Transverse colon (tissue), 4 donors: ENCODE results near the gene NR1D1.

Experiments used
- EP300 ChIP-seq: sonication (generic); formaldehyde crosslinking; IDR thresholded peaks from one replicate; pipeline ENCODE4 v1.6.1; 2017; ENCODE audit warnings: antibody characterized with exemption, low read depth
- POLR2A ChIP-seq: fragments of 450-650 bp; IDR thresholded peaks from one replicate; pipeline ENCODE4 v1.6.1; 2016; ENCODE audit warnings: antibody characterized with exemption, mild to moderate bottlenecking, moderate library complexity
- POLR2AphosphoS5 ChIP-seq, 3 donors: sonication (generic); formaldehyde crosslinking; IDR thresholded peaks; one replicate each; pipeline ENCODE4 v1.6.1; 2016; ENCODE audit warnings: antibody characterized with exemption in 3 of 3
- TF ChIP-seq, protein P1 (sequence below), 5 experiments: fragments of 200-600 bp in 3 of 5; fragments of 450-650 bp in 2 of 5; sonication (generic) in 3 of 5; IDR thresholded peaks; 1 replicate in 2 of 5; 2 replicates in 3 of 5; pipeline ENCODE4 v1.5.1; 2016 to 2017; ENCODE audit warnings: antibody characterized with exemption in 5 of 5, inconsistent platforms in 3 of 5, mild to moderate bottlenecking in 2 of 5, moderate library complexity in 1 of 5

DNA sequence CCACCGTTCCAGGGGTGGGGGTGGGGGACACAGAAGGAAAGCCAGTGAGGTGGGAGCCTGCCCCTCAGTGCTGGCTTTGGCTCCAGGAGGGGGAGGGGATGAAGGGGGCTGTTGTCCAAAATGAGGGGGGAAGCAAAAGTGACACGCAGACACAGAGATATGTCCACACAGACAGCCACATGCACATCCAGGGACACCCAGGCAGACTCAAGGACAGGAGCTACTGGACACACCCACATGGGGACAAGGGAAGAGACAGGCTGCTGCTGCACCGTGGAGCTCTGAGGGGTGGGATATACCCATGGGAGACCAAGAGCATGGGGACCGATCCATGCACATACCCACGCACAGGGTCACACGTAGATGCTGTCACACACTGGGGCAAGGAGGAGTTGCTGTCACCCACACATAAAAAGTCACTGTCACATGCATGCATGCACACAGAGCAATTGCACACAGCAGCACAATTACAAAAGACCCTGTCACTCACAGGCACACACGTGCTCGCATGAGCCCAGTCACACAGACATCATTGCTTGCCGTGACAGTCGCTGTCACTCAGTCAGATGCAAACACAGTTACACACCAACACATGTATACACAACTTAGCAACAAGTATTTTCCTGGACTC is 36.4 kb downstream of the NR1D1 start:
- TF ChIP-seq, protein P1, sequence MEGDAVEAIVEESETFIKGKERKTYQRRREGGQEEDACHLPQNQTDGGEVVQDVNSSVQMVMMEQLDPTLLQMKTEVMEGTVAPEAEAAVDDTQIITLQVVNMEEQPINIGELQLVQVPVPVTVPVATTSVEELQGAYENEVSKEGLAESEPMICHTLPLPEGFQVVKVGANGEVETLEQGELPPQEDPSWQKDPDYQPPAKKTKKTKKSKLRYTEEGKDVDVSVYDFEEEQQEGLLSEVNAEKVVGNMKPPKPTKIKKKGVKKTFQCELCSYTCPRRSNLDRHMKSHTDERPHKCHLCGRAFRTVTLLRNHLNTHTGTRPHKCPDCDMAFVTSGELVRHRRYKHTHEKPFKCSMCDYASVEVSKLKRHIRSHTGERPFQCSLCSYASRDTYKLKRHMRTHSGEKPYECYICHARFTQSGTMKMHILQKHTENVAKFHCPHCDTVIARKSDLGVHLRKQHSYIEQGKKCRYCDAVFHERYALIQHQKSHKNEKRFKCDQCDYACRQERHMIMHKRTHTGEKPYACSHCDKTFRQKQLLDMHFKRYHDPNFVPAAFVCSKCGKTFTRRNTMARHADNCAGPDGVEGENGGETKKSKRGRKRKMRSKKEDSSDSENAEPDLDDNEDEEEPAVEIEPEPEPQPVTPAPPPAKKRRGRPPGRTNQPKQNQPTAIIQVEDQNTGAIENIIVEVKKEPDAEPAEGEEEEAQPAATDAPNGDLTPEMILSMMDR (IDR thresholded peaks at IDR 0.05): no peak
- TF ChIP-seq POLR2AphosphoS5 (IDR thresholded peaks at IDR 0.05) (peak in 2 of 3 donors; percentile 5 to 6), EP300 (no peak), POLR2A (no peak)
